Fibroblast of lung (primary cell): Measurements from ENCODE around the gene DZIP1. TPM values are rescaled to one million over a fixed set of nuclear protein-coding genes. Genes with fewer than 3 reads are reported as not detected.

ENCODE experiments used
- DNase-seq, 2 donors: peaks; one replicate each; pipeline versions ENCODE4 v3.0.0 to v3.0.0-alpha.2; 2010; ENCODE audit warnings: low read depth in 2 of 2
- H2AFZ ChIP-seq: 2 replicates; pipeline ENCODE4 v1.5.1; 2012; ENCODE audit warnings: low read length, control low read depth, inconsistent platforms
- H3K27ac ChIP-seq: 2 replicates; pipeline ENCODE4 v1.5.1; 2011; ENCODE audit warnings: low read length, control low read depth; ENCODE audit not compliant: insufficient read depth
- H3K27me3 ChIP-seq: 2 replicates; pipeline ENCODE4 v1.5.1; 2011; ENCODE audit warnings: mild to moderate bottlenecking, low read length; ENCODE audit not compliant: control insufficient read depth, insufficient read depth
- H3K36me3 ChIP-seq: 2 replicates; pipeline ENCODE4 v1.5.1; 2011; ENCODE audit warnings: low read length; ENCODE audit not compliant: control insufficient read depth, insufficient read depth
- H3K4me1 ChIP-seq: 2 replicates; pipeline ENCODE4 v1.5.1; 2011; ENCODE audit warnings: low read length; ENCODE audit not compliant: control insufficient read depth, insufficient read depth; ENCODE audit errors: extremely low read depth
- H3K4me2 ChIP-seq: 2 replicates; pipeline ENCODE4 v1.5.1; 2011; ENCODE audit warnings: low read length, control low read depth; ENCODE audit not compliant: insufficient read depth; ENCODE audit errors: extremely low read depth
- H3K4me3 ChIP-seq, 4 experiments: fragments of 200-600 bp in 1 of 4; sonication (generic) in 1 of 4; replicated peaks in 1 of 4; 2 replicates each; pipeline ENCODE4 v1.5.1; 2011 to 2016; ENCODE audit warnings: low read length in 4 of 4, low read depth in 3 of 4, mild to moderate bottlenecking in 3 of 4, control low read depth in 2 of 4, inconsistent platforms in 1 of 4, mixed read lengths in 1 of 4; ENCODE audit not compliant: insufficient read depth in 1 of 4; ENCODE audit errors: control extremely low read depth in 1 of 4
- H3K79me2 ChIP-seq: 2 replicates; pipeline ENCODE4 v1.5.1; 2012; ENCODE audit warnings: mild to moderate bottlenecking, low read length, inconsistent platforms; ENCODE audit not compliant: control insufficient read depth, insufficient read depth
- H3K9ac ChIP-seq: 2 replicates; pipeline ENCODE4 v1.5.1; 2011; ENCODE audit warnings: mild to moderate bottlenecking, low read length, control low read depth; ENCODE audit not compliant: insufficient read depth
- H3K9me3 ChIP-seq: 2 replicates; pipeline ENCODE4 v1.5.1; 2012; ENCODE audit warnings: low read depth, low read length; ENCODE audit not compliant: control insufficient read depth, insufficient read depth
- H4K20me1 ChIP-seq: 2 replicates; pipeline ENCODE4 v1.5.1; 2011; ENCODE audit warnings: low read length; ENCODE audit not compliant: control insufficient read depth, insufficient read depth; ENCODE audit errors: extremely low read depth
- CTCF ChIP-seq, 2 donors: IDR thresholded peaks in 1 of 2; conservative IDR thresholded peaks in 1 of 2; 1 replicate in 1 of 2; 2 replicates in 1 of 2; pipeline ENCODE4 v1.5.1; 2011 to 2012; ENCODE audit warnings: low read length in 2 of 2, control low read depth in 1 of 2, inconsistent platforms in 1 of 2, low read depth in 1 of 2, mild to moderate bottlenecking in 1 of 2
- EZH2 ChIP-seq: IDR thresholded peaks from 2 replicates; pipeline ENCODE4 v1.5.1; 2012; ENCODE audit warnings: low read length, control low read depth, mild to moderate bottlenecking; ENCODE audit errors: missing control alignments
- polyA plus RNA-seq, 2 donors: library from polyadenylated mRNA; depleted of rRNA in 1 of 2; stranded (reverse) in 1 of 2; unstranded in 1 of 2; fragments of >200 nt; gene quantifications; 2 replicates each; pipeline ENCODE4 v1.2.1, GENCODE V29; 2011 to 2012; ENCODE audit warnings: missing spikeins in 1 of 2
- total RNA-seq: library from RNA; depleted of rRNA; stranded (reverse); fragments of >200 nt; gene quantifications from 2 replicates; pipeline ENCODE4 v1.2.1, GENCODE V29; 2014

Gene DZIP1
- total and polyA plus RNA-seq, 2 donors (not counting 1 experiment from before 2014, with no cell fraction given) = 24.0 to 37.3 TPM

DNA sequence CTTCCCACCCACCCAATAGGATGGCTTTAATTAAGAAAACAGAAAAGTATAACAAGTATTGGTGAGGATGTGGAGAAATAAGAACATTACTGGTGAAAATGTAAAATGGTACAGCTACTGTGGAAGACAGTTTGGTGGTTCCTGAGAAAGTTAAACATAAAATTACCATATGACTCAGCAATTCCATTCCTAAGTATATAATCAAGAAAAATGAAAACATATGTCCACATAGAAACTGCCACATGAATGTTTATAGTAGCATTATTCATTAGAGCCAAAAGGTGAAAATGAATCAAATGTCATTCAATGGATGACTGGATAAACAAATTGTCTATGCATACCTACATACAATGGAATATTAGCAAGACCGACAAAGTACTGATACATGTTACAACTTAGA, 16.9 kb downstream of the DZIP1 start:
- H3K4me2 ChIP-seq = peak overlapping the region; percentile 38
- H4K20me1 ChIP-seq = no peaks in the 10 kb centered on the region
- peak overlapping the region; percentile 13 for H3K27ac ChIP-seq
- H3K9me3 ChIP-seq = no peaks in the 10 kb centered on the region
- H3K79me2 ChIP-seq = no peaks in the 10 kb centered on the region
- H3K4me3 ChIP-seq = no peak overlapping the region
- no peaks in the 10 kb centered on the region for H3K27me3 ChIP-seq
- peak; percentile 58 to 59 for DNase-seq
- no peak overlapping the region for H3K9ac ChIP-seq
- TF ChIP-seq CTCF (conservative IDR thresholded peaks at IDR 0.05 in 1 of 2, IDR thresholded peaks at IDR 0.05 in 1 of 2; ENCODE audit: low read depth in 1 of 2, low read length in 2 of 2) (no peak), EZH2 (no peak)
- peaks cover 17% of the 10 kb centered on the region for H3K36me3 ChIP-seq
- H3K4me1 ChIP-seq = no peaks in the 10 kb centered on the region
- H2AFZ ChIP-seq = no peak overlapping the region

GRCh38 chr13:95626768-95627167, 17.7 kb downstream of the DZIP1 start:
- Histone ChIP-seq H3K27me3 (no peaks in the 10 kb centered on the region), H3K4me3 (no peak overlapping the region), H4K20me1 (no peaks in the 10 kb centered on the region), H3K79me2 (no peaks in the 10 kb centered on the region), H2AFZ (no peak overlapping the region), H3K4me2 (no peak overlapping the region), H3K27ac (no peak overlapping the region), H3K36me3 (peaks cover 14% of the 10 kb centered on the region), H3K9ac (no peak overlapping the region), H3K4me1 (no peaks in the 10 kb centered on the region), H3K9me3 (no peaks in the 10 kb centered on the region)
- no peak for DNase-seq
- no peak for TF ChIP-seq EZH2
- no peak for TF ChIP-seq CTCF (conservative IDR thresholded peaks at IDR 0.05 in 1 of 2, IDR thresholded peaks at IDR 0.05 in 1 of 2; ENCODE audit: low read depth in 1 of 2, low read length in 2 of 2)

DNA sequence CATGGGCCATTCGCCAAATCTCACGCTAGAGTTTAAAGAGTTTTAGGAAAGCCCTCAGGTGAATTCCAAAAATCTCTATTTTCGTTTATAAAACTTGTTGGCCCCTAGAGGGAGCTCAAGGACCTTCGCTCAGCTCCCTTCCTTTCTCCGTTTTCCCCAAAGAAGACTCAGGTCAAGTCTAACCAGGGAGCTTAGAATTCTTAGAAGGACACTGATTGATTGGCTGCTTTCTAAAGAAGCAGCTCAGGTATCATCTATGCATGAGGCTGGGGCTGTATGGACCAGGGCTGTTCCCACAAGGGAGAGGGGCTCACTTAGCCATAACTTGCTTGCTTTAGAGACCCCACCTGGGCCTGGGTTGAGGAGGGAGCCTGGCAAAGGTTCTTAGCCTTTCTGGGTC, 20.5 kb downstream of the DZIP1 start:
- H4K20me1 ChIP-seq = no peaks in the 10 kb centered on the region
- H3K79me2 ChIP-seq = no peaks in the 10 kb centered on the region
- no peaks in the 10 kb centered on the region for H3K9me3 ChIP-seq
- no peaks in the 10 kb centered on the region for H3K27me3 ChIP-seq
- no peak overlapping the region for H3K27ac ChIP-seq
- TF ChIP-seq CTCF (conservative IDR thresholded peaks at IDR 0.05 in 1 of 2, IDR thresholded peaks at IDR 0.05 in 1 of 2; ENCODE audit: low read depth in 1 of 2, low read length in 2 of 2) (peak; percentile 63 to 68), EZH2 (no peak)
- H3K4me3 ChIP-seq = no peak overlapping the region
- H3K4me2 ChIP-seq = no peak overlapping the region
- H3K4me1 ChIP-seq = no peaks in the 10 kb centered on the region
- DNase-seq = peak; percentile 52 to 72
- no peak overlapping the region for H3K9ac ChIP-seq
- H3K36me3 ChIP-seq = peaks cover 7% of the 10 kb centered on the region
- H2AFZ ChIP-seq = no peak overlapping the region
